MM.1S (cell line): Measurements from ENCODE around the gene VAV3.

Experiments used
- CTCF ChIP-seq: fragments of 300-600 bp; sonication (generic); IDR thresholded peaks from 2 replicates; pipeline ENCODE4 v1.5.1; 2016; ENCODE audit warnings: antibody characterized with exemption, low read length, mixed read lengths
- EZH2 ChIP-seq: fragments of 300-600 bp; sonication (generic); optimal IDR thresholded peaks from 2 replicates; pipeline ENCODE3; 2017; ENCODE audit warnings: low read depth, mild to moderate bottlenecking, antibody characterized with exemption, low read length, mixed read lengths
- EZH2phosphoT487 ChIP-seq: fragments of 300-600 bp; sonication (generic); IDR thresholded peaks from 2 replicates; pipeline ENCODE4 v1.6.1; 2018; ENCODE audit warnings: antibody characterized with exemption, low read length

- TF ChIP-seq CTCF (no peak), EZH2 (no peak), EZH2phosphoT487 (no peak)
Measured at GRCh38 chr1:107840725-107841124, 124.3 kb downstream of the VAV3 start.
